Measurements from ENCODE around the gene ZNF341. TPM values are rescaled to one million over a fixed set of nuclear protein-coding genes. Genes with fewer than 3 reads are reported as not detected.

ZNF341 gene
- total and polyA plus RNA-seq, 2 of the 8 experiments (the other 6 are each of a cell fraction or from before 2014, with no cell fraction given): 5.8 to 6.4 TPM

DNA sequence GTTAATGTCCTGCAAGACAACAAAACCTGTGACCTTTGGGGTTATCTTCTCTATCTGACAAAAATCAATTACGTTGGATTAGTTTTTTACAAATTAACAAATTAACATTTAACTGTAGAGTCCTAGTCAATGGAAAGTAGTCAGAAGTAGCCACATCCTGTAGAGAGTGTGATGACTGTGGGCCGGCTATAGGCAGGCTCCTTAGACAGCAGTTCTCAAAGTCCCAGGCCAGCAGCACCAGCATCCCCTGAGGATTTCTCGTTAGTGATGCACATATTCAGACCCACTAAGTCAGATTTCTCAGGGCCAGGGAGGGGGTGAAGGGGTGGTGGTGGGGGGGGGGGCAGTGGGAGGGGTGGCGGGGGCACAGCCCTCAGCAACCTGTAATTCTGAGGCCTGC lies 37.2 kb downstream of the ZNF341 start (continued):
- TF ChIP-seq, protein P1, sequence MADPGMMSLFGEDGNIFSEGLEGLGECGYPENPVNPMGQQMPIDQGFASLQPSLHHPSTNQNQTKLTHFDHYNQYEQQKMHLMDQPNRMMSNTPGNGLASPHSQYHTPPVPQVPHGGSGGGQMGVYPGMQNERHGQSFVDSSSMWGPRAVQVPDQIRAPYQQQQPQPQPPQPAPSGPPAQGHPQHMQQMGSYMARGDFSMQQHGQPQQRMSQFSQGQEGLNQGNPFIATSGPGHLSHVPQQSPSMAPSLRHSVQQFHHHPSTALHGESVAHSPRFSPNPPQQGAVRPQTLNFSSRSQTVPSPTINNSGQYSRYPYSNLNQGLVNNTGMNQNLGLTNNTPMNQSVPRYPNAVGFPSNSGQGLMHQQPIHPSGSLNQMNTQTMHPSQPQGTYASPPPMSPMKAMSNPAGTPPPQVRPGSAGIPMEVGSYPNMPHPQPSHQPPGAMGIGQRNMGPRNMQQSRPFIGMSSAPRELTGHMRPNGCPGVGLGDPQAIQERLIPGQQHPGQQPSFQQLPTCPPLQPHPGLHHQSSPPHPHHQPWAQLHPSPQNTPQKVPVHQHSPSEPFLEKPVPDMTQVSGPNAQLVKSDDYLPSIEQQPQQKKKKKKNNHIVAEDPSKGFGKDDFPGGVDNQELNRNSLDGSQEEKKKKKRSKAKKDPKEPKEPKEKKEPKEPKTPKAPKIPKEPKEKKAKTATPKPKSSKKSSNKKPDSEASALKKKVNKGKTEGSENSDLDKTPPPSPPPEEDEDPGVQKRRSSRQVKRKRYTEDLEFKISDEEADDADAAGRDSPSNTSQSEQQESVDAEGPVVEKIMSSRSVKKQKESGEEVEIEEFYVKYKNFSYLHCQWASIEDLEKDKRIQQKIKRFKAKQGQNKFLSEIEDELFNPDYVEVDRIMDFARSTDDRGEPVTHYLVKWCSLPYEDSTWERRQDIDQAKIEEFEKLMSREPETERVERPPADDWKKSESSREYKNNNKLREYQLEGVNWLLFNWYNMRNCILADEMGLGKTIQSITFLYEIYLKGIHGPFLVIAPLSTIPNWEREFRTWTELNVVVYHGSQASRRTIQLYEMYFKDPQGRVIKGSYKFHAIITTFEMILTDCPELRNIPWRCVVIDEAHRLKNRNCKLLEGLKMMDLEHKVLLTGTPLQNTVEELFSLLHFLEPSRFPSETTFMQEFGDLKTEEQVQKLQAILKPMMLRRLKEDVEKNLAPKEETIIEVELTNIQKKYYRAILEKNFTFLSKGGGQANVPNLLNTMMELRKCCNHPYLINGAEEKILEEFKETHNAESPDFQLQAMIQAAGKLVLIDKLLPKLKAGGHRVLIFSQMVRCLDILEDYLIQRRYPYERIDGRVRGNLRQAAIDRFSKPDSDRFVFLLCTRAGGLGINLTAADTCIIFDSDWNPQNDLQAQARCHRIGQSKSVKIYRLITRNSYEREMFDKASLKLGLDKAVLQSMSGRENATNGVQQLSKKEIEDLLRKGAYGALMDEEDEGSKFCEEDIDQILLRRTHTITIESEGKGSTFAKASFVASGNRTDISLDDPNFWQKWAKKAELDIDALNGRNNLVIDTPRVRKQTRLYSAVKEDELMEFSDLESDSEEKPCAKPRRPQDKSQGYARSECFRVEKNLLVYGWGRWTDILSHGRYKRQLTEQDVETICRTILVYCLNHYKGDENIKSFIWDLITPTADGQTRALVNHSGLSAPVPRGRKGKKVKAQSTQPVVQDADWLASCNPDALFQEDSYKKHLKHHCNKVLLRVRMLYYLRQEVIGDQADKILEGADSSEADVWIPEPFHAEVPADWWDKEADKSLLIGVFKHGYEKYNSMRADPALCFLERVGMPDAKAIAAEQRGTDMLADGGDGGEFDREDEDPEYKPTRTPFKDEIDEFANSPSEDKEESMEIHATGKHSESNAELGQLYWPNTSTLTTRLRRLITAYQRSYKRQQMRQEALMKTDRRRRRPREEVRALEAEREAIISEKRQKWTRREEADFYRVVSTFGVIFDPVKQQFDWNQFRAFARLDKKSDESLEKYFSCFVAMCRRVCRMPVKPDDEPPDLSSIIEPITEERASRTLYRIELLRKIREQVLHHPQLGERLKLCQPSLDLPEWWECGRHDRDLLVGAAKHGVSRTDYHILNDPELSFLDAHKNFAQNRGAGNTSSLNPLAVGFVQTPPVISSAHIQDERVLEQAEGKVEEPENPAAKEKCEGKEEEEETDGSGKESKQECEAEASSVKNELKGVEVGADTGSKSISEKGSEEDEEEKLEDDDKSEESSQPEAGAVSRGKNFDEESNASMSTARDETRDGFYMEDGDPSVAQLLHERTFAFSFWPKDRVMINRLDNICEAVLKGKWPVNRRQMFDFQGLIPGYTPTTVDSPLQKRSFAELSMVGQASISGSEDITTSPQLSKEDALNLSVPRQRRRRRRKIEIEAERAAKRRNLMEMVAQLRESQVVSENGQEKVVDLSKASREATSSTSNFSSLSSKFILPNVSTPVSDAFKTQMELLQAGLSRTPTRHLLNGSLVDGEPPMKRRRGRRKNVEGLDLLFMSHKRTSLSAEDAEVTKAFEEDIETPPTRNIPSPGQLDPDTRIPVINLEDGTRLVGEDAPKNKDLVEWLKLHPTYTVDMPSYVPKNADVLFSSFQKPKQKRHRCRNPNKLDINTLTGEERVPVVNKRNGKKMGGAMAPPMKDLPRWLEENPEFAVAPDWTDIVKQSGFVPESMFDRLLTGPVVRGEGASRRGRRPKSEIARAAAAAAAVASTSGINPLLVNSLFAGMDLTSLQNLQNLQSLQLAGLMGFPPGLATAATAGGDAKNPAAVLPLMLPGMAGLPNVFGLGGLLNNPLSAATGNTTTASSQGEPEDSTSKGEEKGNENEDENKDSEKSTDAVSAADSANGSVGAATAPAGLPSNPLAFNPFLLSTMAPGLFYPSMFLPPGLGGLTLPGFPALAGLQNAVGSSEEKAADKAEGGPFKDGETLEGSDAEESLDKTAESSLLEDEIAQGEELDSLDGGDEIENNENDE (IDR thresholded peaks at IDR 0.05; ENCODE audit: insufficient replicate concordance, low read length): no peak

Measured in H1 (cell line).